ENCODE data around the gene VEGFA. TPM values are rescaled to one million over a fixed set of nuclear protein-coding genes. Genes with fewer than 3 reads are reported as not detected.

VEGFA gene
- total RNA-seq, 2 donors from 2014 or later = 113 to 216 TPM

- intact Hi-C loops (cut with DNase I) = no loop called here
- Histone ChIP-seq H3K4me1 (peaks cover 8% of the 10 kb centered on the region), H3K4me3 (no peak overlapping the region), H3K9me3 (no peaks in the 10 kb centered on the region), H3K9ac (ENCODE audit: low read depth in 2 of 2, low read length in 2 of 2) (peak overlapping the region; percentile 51 to 66), H3K27ac (peak overlapping the region; percentile 46), H3K36me3 (no peaks in the 10 kb centered on the region), H3K27me3 (no peaks in the 10 kb centered on the region)
- DNase-seq = peak; percentile 91
- TF ChIP-seq, protein P1, sequence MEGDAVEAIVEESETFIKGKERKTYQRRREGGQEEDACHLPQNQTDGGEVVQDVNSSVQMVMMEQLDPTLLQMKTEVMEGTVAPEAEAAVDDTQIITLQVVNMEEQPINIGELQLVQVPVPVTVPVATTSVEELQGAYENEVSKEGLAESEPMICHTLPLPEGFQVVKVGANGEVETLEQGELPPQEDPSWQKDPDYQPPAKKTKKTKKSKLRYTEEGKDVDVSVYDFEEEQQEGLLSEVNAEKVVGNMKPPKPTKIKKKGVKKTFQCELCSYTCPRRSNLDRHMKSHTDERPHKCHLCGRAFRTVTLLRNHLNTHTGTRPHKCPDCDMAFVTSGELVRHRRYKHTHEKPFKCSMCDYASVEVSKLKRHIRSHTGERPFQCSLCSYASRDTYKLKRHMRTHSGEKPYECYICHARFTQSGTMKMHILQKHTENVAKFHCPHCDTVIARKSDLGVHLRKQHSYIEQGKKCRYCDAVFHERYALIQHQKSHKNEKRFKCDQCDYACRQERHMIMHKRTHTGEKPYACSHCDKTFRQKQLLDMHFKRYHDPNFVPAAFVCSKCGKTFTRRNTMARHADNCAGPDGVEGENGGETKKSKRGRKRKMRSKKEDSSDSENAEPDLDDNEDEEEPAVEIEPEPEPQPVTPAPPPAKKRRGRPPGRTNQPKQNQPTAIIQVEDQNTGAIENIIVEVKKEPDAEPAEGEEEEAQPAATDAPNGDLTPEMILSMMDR (IDR thresholded peaks at IDR 0.05) = no peak
Measured at GRCh38 chr6:43798688-43799444, 28.9 kb downstream of the VEGFA start.

- peak overlapping the region; percentile 46 for H3K27ac ChIP-seq
- peaks cover 12% of the 10 kb centered on the region for H3K4me1 ChIP-seq
Measured at GRCh38 chr6:43799551-43800297, 29.7 kb downstream of the VEGFA start.

GRCh38 chr6:43800298-43800623 is 30.2 kb downstream of the VEGFA start:
- peak overlapping the region; percentile 22 for H3K27ac ChIP-seq
- H3K36me3 ChIP-seq = no peaks in the 10 kb centered on the region
- no peaks in the 10 kb centered on the region for H3K27me3 ChIP-seq
- H3K9me3 ChIP-seq = no peaks in the 10 kb centered on the region
- intact Hi-C loops (cut with DNase I) = no loop called here
- no peak overlapping the region for H3K4me3 ChIP-seq
- peaks cover 17% of the 10 kb centered on the region for H3K4me1 ChIP-seq
- TF ChIP-seq, protein P1 (IDR thresholded peaks at IDR 0.05) = no peak
- DNase-seq = no peak
- no peak overlapping the region for H3K9ac ChIP-seq (ENCODE audit: low read depth in 2 of 2, low read length in 2 of 2)

More at GRCh38 chr6:43799551-43800297, 29.7 kb downstream of the VEGFA start:
- TF ChIP-seq, protein P1 (IDR thresholded peaks at IDR 0.05) = no peak
- Histone ChIP-seq H3K36me3 (no peaks in the 10 kb centered on the region), H3K9me3 (no peaks in the 10 kb centered on the region), H3K9ac (ENCODE audit: low read depth in 2 of 2, low read length in 2 of 2) (peak overlapping the region; percentile 13 to 66), H3K4me3 (no peak overlapping the region), H3K27me3 (no peaks in the 10 kb centered on the region)
- DNase-seq = peak; percentile 44
- intact Hi-C loops (cut with DNase I) = no loop called here

GRCh38 chr6:43800746-43801494 is 30.9 kb downstream of the VEGFA start:
- Histone ChIP-seq H3K27me3 (no peaks in the 10 kb centered on the region), H3K4me1 (peaks cover 22% of the 10 kb centered on the region), H3K9ac (ENCODE audit: low read depth in 2 of 2, low read length in 2 of 2) (no peak overlapping the region), H3K9me3 (no peaks in the 10 kb centered on the region), H3K36me3 (no peaks in the 10 kb centered on the region), H3K27ac (no peak overlapping the region), H3K4me3 (no peak overlapping the region)
- DNase-seq = no peak
- TF ChIP-seq, protein P1 (IDR thresholded peaks at IDR 0.05) = no peak
- intact Hi-C loops (cut with DNase I) = no loop called here

DNA sequence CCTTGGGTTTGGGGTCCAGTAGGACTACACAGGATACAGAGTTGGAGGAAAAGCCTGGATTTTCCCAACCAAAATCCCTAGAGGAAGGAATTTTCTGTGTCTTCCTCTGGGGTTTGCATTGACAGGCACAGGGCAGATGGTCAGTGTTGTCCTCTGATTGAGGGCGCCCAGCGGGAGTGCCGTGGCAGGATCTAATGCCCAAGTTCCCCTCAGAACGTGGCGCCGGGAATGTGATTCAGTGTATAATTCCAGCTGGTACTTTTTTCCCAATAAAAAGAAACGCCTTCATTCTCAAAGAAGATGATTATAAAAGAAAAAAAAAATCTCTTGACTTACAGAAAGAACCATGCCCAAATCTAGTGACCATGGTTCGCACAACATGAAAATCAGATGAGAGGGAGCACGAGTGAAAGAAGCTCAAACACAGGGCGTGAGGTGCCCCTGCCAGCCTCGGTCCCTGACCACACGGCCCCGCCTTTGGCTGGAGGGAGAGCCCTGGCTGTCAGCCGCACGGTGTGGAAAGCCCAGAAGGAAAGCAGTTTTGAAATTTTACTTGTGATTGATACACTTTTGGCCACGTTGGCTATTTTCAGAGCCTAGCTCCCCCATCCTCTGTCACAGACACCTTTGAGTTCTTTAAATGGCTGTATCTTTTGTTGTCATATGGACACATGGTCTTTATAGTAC is 31.6 kb downstream of the VEGFA start:
- TF ChIP-seq, protein P1 (IDR thresholded peaks at IDR 0.05) = no peak
- Histone ChIP-seq H3K4me1 (peaks cover 23% of the 10 kb centered on the region), H3K27me3 (no peaks in the 10 kb centered on the region), H3K4me3 (no peak overlapping the region), H3K9me3 (no peaks in the 10 kb centered on the region), H3K36me3 (no peaks in the 10 kb centered on the region), H3K27ac (no peak overlapping the region), H3K9ac (ENCODE audit: low read depth in 2 of 2, low read length in 2 of 2) (no peak overlapping the region)
- DNase-seq = no peak
- intact Hi-C loops (cut with DNase I) = no loop called here

Measured in colonic mucosa (tissue), 4 donors.